ENCODE measurements around the gene IMMP2L.

Gene IMMP2L

DNA sequence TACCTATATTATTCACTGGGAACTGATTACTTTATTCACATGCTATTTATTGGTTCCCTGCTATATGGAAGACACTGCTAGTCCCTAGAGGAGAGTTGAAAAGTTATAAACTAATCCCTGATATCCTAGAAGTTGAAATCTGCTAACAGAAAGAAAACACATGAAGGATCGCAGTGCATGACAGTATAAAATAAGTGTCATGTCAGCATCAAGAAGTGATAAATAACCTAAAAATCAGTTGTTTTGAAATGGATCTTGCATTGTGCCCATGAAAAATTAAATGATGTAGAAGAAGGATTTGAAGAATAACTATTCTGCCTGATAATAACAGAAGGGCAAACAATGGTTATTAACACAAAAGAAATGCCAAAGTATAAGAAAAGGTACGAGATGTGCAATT lies 764.6 kb downstream of the IMMP2L start:
- DNase-seq (ENCODE audit: low spot score), result no peak

DNA sequence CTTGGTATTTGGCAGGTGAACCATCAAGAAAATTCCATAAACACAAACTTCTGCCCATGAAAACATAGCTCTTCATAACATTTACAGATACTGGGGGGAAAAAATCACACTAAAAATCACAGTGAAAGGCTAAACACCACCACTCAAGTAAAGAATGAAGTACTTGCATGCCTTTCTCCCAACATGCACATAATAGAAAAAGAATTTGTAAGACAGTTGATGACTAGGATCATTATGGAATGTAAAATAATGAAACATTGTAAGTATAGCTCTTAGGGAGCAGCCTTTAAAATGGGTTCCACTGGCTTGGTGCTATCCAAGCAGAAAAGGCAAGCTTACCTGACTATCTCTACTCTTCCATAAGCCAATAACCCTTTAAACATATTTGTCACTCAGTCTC lies 771.3 kb downstream of the IMMP2L start:
- DNase-seq (ENCODE audit: low spot score), result no peak

DNA sequence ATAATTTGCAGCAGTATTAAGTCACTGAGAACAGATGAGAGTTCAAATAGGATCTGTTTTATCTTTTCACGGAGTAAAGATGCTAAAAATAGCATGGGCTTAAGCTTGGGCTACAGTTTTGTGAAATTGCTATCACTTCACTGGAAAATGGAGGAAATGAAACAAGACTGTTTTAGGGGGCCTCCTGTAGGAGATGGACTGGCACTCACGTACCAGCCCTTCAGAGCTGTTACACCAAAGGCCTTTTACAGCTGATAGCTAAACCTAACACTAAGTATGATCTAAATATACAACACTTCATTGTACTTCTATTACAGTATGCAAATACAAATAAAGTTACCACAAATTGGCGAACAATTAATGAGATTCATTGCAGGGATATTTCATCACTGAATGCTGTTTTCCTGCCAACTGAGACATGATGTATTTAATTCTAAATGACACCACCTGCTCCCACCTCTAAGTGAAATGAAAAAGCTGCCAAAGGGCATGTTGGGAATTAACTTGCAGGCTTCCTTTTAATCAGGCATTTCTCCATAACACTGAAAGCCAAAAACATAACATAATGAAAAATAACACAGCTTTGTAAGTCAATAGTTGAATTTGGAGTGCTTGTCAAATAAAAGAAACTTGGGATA lies 775.8 kb downstream of the IMMP2L start:
- no peak for DNase-seq (ENCODE audit: low spot score)

DNA sequence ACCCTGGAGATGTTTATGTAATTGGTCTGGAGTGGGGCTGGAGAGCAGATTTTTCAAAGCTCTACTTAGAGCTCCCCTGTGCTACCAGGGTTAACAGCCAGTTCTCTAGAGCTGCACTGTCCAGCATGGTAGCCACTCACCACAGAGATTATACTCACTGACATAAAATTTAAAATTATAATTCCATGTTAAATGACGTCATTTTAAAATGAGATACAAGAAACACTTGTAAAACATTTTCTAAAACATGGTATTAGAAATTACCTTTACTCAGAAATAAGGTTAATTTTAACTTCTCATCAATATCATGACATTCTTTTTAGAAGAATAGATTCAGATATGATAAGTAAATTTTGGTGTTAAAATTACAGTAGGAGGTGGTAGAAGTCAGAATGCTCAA lies 777.5 kb downstream of the IMMP2L start:
- no peak for DNase-seq (ENCODE audit: low spot score)

DNA sequence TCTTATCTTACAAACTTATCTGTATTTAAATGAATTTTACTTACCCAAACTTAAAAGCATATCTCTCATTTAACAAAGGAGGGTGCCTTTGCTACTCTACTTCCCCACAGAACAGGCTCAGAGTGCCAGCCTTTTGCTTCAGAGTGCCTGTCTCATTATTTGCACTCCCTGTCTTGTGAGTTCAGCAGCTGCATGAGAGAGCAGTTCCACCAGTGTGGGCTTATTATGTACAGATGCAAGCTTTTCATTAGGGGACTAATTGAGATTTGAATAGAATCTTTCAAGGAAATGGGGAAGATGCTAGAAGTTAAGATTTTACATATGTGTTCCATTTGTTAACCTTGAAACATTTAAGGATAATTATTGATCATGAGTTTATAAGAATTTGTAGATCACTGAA lies 781.6 kb downstream of the IMMP2L start:
- no peak for DNase-seq (ENCODE audit: low spot score)

DNA sequence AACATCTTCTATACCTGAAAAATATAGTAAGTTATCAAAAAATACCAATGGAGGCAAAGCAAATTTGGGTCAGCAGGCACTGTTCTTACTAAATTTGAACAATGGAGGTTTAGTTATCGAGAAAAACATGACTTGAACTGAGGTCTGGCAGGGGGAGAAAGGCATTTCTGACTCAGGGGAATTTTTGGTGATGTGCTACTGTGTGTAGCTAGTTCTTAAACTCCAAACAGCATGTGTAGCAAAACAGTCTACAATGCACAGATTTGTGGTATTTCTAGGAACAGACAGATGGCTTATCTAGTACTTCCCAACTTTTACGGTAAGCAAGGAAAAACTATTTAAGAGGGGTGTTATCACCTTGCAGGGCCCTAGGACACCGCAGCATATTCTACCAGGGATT lies 783.0 kb downstream of the IMMP2L start:
- DNase-seq (ENCODE audit: low spot score), result no peak

DNA sequence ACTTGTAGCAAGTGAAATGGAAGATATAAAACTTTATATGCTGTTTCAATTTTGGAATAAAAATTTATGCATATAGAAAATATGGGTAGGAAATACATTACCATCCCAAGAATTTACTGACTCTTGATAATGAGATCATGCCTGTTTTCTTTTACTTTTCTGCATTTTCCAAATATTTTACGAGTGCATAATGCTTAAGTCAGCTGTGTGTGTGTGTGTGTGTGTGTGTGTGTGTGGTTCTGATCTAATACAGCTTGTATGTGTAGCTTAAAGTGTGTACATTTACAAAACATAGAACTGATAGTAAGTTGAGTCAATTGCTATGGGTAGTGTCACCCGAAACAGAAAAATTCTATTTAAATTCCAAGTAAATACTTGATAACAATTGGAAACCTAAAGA lies 787.2 kb downstream of the IMMP2L start:
- no peak for DNase-seq (ENCODE audit: low spot score)

DNA sequence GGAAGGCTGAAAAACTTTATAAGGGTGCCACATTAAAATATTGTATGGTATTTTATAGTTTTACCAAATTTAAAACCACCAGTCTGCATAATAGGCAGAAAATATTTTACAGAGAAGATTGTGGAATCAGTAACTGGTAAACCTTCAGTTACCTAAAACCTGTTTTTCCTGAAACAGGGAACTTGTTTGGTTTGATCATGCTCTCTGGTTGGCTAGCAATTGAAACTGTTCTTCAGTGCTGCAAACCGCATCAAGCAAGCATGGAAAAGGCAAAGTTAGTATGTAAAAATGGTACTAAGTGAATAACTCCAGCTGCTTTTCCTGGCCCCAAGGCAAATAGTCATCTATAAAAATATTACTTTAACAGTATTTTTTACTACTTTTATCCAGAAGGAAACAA lies 788.2 kb downstream of the IMMP2L start:
- DNase-seq (ENCODE audit: low spot score), result no peak

DNA sequence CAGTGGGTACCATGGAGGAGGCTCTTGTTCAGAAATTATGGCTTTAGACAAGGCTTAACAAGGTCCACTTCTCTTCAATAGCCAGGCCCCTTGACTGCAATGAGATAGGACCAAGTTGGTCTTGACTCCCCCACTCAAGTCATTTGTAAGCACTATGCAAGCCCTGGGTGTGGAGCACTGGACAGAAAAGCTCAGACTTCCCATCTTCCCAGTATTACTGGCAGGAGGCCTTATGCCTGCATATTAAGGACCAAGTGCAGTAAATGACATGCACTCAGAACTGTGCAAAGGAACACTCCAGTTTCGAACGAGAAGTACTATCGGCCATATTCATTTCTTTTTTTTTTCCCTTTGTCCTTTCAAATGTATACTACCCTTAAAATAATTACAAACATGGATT lies 789.7 kb downstream of the IMMP2L start:
- DNase-seq (ENCODE audit: low spot score), result no peak

DNA sequence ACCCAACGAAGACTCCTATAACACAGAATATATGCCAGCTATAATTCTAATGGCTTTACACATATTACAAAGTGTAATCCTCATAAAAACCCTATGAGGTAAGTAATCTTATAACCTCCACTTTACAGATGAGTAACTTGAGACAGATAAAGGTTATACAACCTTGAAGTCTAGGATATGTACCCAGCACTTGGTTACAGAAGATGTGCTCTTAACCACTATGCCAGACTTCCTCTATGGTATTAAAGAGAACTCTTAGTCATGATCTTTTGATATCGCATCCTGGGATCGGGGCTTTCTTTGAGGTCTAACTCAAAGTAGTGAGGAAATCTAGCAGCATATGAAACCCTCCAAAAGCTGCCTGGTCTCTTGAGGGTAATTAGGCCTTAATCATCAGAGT lies 790.6 kb downstream of the IMMP2L start:
- DNase-seq (ENCODE audit: low spot score), result no peak

DNA sequence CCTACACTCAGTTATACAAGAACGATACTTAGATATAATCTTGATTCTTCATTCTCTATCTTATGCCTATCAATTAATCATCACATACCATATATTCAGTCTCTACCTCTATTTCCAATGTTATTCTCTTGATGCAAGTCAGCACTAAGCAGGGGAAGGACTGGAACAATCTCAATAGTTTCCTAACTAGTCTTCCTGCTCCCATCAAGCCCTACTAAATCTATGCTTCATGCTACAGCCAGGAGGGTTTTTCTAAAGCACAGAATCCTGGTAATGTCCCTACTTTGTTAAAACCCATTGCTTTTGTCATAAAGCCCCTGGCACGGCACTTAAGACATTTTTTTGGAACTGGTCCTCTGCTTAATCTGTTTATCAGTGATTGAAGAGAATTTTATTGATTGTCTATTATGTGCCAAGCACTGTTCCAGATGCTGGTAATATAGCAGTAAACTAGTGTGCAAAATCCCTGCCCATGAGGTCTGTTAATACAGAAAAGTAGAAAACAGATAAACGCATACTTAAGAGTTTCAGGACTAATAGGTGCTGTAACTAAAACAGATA lies 794.7 kb downstream of the IMMP2L start:
- no peak for DNase-seq (ENCODE audit: low spot score)

DNA sequence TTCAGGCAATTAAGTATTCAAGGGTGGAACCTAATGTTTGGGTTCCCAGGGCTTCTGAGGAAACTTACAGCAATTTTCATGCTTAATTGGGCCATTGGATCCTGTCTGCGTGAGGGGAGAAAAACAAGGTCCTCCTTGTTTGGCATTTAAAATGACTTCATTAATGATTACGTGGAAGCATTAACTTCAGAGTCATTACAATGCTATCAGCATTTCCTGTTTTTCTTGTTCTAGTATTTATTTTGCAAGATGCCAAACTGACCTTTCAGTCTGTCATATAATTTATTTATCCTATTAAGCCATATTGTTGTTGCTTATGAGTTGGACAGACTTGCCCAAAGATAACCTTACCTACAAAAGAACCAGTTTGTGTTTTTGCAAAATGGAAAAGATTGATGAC lies 795.4 kb downstream of the IMMP2L start:
- no peak for DNase-seq (ENCODE audit: low spot score)

DNA sequence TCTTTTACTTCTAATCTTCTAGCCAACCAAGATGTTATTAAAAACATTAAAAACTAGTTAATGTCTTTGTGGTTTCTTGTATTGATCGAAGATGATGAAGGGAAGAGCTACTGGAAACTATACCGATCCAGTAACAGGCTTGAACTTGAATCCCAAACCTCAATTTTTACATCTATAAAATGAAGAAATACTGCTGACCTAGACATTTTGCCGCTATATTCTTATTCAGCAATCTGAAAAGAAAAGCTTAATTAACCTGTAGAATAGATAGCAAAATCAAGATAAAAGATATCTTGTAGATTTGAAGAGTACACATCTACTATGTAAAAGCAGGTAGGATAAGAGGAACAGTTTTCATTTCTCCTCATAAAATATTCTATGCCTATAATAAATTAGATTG lies 797.4 kb downstream of the IMMP2L start:
- DNase-seq (ENCODE audit: low spot score), result no peak

DNA sequence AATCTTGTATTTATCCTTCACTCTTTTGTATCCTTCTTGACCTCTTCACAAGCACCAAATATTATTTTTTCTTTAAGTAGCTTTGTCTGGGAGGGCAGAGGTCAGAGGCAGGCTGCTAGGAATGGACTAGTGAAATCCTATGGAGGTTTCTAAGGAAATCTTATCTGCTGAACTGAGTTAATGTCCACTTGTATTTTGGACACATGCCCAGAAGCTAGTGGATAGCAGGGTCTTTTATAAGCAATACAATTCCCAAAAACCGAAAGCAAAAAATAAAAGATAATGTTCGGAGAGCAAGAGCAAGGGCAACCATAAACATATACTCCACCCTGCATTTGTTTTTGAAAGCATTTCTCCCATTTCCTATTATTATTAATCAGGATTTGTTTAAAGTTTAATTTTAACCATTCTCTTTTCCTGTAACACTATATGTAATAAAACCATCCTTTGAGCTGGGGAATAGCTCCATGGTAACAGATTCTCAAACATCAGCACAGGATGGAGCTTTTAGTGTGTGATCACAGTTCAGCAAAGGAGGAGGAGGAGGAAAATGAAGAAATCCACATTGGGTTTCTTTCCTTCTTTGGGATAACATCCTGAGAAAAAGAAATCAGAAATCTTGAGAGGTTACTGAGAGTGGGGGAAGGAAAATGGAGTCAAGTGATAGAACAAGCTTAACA lies 799.6 kb downstream of the IMMP2L start:
- DNase-seq (ENCODE audit: low spot score), result no peak

DNA sequence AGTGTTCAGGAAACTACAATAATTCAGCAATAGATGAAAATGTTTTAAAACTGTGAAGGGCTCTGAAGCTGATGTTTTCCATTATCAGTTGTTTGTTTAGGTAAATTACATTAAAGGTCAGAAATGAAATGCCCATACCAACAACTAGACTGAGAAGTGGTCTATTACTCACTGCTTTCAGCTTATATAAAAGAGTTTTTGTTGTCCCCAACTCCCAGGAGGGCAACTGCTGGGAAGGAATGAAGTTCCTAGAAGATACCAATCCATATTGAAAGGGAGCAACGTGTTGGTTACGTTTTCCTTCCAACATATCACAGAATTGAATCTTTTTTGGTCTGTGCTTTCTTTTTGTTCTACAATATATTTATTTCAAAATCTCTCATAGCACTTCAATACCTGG lies 802.0 kb downstream of the IMMP2L start:
- DNase-seq (ENCODE audit: low spot score), result no peak

DNA sequence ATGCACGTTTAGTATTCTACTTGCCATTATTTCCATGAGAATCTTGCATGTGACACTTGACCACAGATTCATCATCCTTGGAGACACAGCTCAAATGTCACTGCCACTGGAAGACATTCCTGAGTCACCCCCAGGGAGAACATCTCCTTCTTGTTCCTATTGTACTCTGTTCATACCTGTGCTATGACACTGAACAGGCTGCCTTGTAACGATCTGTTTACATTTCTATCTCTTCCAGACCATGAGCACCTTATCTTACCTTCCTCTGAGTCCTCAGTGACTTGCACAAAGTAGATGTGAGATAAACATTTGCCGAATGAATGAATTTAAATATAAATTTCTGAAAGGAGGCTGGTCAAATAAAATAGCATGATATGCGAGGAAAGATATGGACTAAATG lies 803.2 kb downstream of the IMMP2L start:
- no peak for DNase-seq (ENCODE audit: low spot score)

DNA sequence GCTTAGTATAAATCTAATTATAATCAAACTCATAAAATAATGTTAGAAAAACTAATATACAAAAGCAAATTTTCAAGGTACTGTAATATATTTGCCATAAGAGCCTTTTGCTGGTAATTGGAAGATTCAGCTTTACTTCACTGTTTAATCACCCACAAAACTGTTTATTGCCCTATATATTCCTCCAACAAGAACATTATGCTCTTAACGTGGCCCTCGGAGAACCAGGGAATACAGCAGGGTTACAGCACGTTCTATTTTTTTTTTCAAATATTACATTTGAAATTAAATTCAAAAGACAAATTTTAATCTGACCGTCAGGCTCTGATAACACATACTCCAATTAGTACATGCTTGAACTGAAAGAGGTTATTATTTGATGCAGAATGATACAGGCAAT lies 807.6 kb downstream of the IMMP2L start:
- DNase-seq (ENCODE audit: low spot score), result no peak

DNA sequence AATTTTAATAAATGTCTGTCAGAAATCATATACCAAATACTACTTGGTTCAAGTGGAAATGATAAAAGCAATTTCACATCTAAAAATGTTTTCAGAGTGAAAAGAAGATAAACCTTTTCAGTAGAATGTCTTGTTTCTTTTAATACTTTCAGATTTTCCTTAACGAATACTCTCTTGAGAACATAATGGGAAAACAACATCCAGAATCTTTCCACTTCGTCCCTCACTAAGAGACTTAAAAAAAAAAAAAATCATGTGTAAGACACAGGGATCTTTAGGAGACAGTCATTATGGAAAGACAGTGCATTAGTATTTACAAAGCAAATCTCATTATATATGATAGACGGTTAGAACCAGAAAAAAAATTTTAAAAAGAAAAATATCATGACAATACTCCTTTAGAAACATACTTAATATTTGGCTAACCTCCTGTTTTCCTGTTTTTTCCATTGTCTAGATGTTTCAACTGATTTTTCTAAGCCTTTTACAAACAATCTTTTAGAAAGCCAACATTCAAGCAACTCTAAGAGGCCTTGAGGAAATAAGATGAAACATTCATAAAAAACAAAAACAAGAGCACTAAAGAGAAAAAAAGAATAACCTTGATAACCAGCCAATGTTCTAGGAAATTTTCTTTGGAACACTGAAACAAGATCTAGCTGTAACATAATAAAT lies 811.2 kb downstream of the IMMP2L start:
- DNase-seq (ENCODE audit: low spot score), result no peak

DNA sequence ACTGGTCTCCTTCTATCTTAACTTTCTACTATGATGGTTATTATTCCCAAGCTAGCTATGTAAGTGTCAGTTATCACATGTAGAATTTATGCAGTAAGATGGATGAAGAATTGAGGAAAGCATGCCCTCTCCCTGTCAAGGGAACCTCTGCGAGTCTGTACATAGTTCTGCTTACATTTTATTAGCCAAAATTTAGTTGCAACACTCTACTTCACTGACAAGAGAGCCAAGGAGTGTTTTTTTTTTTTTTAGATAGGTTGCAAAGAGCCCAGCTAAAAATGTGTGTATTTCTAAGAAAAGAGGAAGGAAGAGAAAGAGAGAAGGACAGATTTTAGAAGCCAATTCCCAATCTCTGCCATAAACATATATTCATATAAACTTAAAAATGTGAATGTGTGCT lies 829.1 kb downstream of the IMMP2L start:
- DNase-seq (ENCODE audit: low spot score), result no peak

DNA sequence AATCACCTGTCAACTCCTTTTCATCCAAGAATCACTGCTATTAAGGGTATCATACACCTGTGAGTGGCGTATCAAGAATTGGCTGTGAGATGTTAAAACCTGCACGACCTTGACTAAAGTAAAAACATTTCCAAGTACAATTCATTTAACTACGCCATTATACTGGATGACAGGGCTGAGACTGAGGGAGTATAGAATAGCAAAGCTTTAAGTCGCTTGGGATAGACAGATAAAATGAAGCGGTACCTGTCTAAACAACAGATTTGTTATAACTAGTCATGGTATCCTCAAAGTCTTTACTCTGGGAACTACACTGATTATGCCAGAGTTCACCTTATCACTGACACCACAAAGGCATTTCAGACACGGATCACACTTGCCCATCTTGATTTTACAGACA lies 837.5 kb downstream of the IMMP2L start:
- DNase-seq (ENCODE audit: low spot score), result no peak

DNA sequence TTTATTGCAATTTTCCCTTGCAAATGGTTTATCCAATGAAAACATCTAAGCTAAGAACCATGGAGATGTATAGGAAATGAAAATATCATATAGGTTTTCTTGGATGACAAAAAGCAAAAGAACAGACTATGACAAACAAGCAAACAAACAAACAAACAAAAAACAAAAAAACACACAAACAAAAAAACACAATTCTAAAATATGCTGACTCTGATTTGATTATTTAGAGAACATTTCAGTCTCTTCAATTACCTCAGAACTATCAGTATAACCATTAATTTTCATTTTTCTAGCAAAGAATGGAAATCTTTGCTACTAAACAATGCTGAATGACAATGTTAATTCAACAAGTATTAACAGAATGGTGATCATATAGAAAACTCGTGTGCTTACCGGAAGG lies 840.9 kb downstream of the IMMP2L start:
- DNase-seq (ENCODE audit: low spot score), result no peak

DNA sequence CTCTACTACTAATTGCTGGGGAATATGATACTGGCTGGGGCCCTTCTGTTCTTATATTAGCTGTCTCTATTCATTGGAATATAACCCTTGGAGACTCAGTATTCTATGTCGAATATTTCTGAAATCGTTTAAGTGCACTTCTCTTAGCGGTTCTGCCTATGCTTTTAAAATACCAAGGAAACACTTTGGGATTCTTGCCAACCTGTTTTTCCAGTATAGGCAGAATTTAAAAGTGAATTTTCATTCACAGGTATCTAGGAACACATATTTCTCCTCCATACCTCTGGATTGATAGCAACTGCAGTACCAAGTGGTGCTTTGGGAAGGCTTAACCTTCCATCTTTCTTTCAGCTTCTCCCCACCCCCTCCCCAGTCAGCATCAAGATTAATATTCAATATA lies 841.7 kb downstream of the IMMP2L start:
- no peak for DNase-seq (ENCODE audit: low spot score)

DNA sequence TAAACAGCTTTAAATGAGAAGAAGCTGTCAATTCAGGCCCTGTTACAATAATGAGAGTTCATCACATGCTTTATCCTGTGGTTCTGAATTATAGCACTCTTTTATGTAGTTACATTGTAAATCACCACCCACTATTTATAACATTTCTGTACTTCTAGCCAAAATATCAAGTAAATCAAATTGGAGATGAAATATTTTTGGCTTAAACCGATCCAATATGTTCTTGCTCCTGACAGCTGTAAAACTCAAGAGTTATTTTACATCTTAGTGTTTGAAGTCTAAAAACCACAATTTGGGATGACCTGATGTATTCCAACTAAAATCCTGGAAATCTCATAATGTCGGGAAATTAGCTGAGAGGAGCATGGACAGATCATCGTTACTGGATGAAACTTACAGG lies 842.6 kb downstream of the IMMP2L start:
- no peak for DNase-seq (ENCODE audit: low spot score)

Data from D341Med (cell line).